Epithelial cell of proximal tubule (primary cell): ENCODE data around the gene NPM1. TPM values are rescaled to one million over a fixed set of nuclear protein-coding genes. Genes with fewer than 3 reads are reported as not detected.

Source experiments
- DNase-seq: peaks from one replicate; pipeline ENCODE4 v3.0.0-alpha.2; 2011; ENCODE audit warnings: low read depth
- H3K4me3 ChIP-seq: 2 replicates; pipeline ENCODE4 v1.5.1; 2011; ENCODE audit warnings: low read depth, mild to moderate bottlenecking, low read length
- CTCF ChIP-seq: conservative IDR thresholded peaks from 2 replicates; pipeline ENCODE4 v1.5.1; 2012; ENCODE audit warnings: low read depth, mild to moderate bottlenecking, low read length
- total RNA-seq: library from RNA; depleted of rRNA; stranded (reverse); fragments of >200 nt; gene quantifications from 2 replicates; pipeline ENCODE4 v1.2.3, GENCODE V29; 2015

The NPM1 gene
- total RNA-seq, 1 donor from 2014 or later, result 1,693 TPM

DNA sequence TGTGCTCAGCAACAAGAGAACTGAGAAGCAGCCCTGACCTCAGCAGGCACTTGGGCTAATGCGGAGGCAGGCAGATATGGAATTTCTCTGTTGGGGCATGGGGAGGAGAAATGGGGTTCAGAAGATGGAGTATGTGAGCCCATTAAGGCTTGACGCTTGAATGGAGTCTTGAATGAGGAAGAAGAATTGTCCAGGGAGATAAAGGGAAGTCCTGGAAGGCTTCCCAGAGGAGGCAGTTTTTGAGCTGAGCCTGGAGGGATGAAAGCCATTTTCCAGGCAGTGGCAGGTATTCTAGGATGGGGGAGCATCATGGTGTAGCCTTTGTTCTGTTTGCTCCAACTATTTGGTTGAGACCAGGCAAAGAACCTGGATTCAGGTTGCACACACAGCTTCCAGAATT lies 66.3 kb downstream of the NPM1 start:
- no peak for DNase-seq
- H3K4me3 ChIP-seq, result no peak overlapping the region
- no peak for TF ChIP-seq CTCF

DNA sequence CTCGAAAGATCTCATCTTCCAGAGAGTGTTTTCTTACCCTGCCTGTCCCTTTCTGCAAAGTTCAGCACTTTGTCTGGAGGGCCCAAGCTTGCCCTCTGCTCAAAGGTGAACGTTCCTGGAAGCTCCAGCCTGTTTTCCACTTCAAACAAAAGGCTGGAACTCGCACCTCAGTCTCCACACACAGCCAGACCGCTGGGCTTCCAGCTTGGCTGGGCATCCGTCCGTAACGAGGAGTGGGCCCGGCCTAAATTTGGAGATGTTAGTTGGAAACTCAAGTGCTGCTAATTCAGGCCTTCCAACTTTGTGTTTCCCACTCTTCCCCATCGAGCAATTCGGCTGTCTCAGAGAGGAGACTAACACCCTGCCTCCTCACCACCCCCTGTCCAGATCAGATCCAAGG lies 66.9 kb downstream of the NPM1 start:
- H3K4me3 ChIP-seq, result no peak overlapping the region
- TF ChIP-seq CTCF, result no peak
- no peak for DNase-seq

DNA sequence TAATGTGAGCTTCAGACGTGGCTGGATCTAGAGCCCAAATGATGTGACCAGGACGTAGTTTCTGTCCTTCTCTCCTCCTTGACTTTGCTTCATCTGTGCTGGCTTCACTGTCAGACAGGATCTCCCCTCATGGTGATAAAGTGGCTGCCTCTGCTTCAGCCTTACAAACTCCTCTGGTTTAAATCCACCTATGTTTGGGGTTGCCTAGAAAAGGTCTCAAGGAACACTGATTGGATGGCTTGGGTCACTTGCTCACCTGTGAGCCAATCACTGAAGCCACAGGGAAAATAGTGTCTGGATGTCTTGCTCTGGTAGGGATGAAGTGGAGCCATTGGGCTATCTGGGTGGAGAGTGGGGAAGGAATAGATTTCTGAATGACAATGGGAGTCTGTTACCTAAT lies 67.9 kb downstream of the NPM1 start:
- H3K4me3 ChIP-seq, result no peak overlapping the region
- DNase-seq, result no peak
- no peak for TF ChIP-seq CTCF

DNA sequence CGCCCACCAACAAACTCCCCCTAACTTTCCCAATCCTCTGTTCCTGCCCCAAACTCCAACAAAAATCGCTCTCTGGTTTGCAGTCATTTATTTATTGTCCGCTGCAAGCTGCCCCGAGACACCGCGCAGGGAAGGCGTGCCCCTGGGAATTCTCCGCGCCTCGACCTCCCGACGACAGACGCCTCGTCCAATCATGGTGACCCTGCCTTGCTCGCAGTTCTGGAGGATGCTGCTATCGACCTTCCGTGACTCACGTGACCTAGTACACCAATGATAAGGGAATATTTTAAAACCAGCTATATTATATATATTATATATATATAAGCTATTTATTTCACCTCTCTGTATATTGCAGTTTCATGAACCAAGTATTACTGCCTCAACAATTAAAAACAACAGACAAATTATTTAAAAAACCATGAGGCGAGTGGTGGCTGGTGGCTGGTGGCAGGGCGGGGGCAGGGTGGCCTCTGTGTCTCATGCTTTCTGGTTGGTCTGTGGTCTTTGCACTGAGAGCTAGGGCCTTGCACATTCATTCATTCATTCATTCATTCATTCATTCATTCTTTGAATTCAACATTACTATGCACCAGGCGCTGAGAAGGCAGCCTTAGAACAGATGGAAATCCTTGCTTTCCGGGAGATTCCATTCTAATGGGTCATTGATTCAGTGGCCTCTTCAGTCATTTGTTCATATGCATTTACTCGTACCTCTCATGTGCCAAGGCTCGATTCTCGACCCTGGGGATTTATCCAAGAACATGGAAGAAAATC lies 69.7 kb downstream of the NPM1 start:
- no peak overlapping the region for H3K4me3 ChIP-seq
- DNase-seq, result no peak
- TF ChIP-seq CTCF, result no peak

GRCh38 chr5:171459839-171460238 lies 72.2 kb downstream of the NPM1 start:
- TF ChIP-seq CTCF, result no peak
- DNase-seq, result no peak
- H3K4me3 ChIP-seq, result no peak overlapping the region

Other genes starting within 250 kb of the NPM1 start
- gene TLX3, start 78.6 kb upstream of the NPM1 start, total RNA-seq, result 0.87 TPM in 1 of 2 replicates, not detected in the other
- gene FGF18, start 31.8 kb downstream of the NPM1 start, total RNA-seq, result not detected in 2 replicates